ENCODE results near the gene ITGA4. TPM values are rescaled to one million over a fixed set of nuclear protein-coding genes. Genes with fewer than 3 reads are reported as not detected.

The ITGA4 gene
- polyA plus RNA-seq, 2 of the 4 experiments (the other 2 are of a cell fraction) = 1.7 to 2.5 TPM

DNA sequence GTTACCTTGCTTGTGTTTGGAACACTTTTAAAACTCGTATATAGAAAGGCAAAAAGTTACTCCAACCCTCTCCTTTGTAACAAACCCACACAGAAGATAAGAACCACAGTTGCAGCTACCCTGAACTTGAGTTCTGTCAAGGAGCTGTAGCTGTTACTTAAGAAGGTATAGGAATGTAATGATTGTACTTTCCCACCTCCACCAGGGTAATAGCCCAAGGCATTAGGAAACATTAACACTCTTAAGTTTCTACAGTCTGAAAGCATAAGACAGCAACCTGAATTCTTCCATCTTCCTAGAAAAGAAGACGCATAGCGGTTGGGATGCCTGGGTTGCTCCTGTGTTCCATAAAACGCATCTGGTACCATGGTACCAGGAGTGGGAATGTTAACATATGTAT is 43.0 kb downstream of the ITGA4 start:
- ATAC-seq = no peak
- no peaks in the 10 kb centered on the region for H3K4me1 ChIP-seq
- H3K4me3 ChIP-seq = no peak overlapping the region
- FAIRE-seq = no peak
- POLR2A ChIA-PET = no interaction called here
- DNase-seq (ENCODE audit: low read depth in 1 of 2, low spot score in 1 of 2) = no peak
- no peak for TF ChIP-seq HEYL (CRISPR knock-in tag; IDR thresholded peaks at IDR 0.05)
- no peak for TF ChIP-seq MYC (IDR thresholded peaks at IDR 0.05; ENCODE audit: borderline replicate concordance, low read length)
- TF ChIP-seq ZNF302 (CRISPR knock-in tag; IDR thresholded peaks at IDR 0.05) = no peak
- no peak for TF ChIP-seq NFE2L2 (conservative IDR thresholded peaks at IDR 0.05; ENCODE audit: low read length)
- TF ChIP-seq, protein P1, sequence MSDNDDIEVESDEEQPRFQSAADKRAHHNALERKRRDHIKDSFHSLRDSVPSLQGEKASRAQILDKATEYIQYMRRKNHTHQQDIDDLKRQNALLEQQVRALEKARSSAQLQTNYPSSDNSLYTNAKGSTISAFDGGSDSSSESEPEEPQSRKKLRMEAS (IDR thresholded peaks at IDR 0.05) = no peak
- TF ChIP-seq, protein P2, sequence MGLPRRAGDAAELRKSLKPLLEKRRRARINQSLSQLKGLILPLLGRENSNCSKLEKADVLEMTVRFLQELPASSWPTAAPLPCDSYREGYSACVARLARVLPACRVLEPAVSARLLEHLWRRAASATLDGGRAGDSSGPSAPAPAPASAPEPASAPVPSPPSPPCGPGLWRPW (IDR thresholded peaks at IDR 0.05) = no peak
- TF ChIP-seq KDM1A (IDR thresholded peaks at IDR 0.05; ENCODE audit: low read depth) = no peak
- no peak for TF ChIP-seq EHF (CRISPR knock-in tag; IDR thresholded peaks at IDR 0.05)
- no peak for TF ChIP-seq CHD4 (IDR thresholded peaks at IDR 0.05; ENCODE audit: borderline replicate concordance)
- TF ChIP-seq CBX8 (IDR thresholded peaks at IDR 0.05) = no peak
- TF ChIP-seq TFCP2L1 (CRISPR knock-in tag; IDR thresholded peaks at IDR 0.05) = no peak
- no peak for TF ChIP-seq HOXB5 (CRISPR knock-in tag; IDR thresholded peaks at IDR 0.05)
- TF ChIP-seq, protein P3, sequence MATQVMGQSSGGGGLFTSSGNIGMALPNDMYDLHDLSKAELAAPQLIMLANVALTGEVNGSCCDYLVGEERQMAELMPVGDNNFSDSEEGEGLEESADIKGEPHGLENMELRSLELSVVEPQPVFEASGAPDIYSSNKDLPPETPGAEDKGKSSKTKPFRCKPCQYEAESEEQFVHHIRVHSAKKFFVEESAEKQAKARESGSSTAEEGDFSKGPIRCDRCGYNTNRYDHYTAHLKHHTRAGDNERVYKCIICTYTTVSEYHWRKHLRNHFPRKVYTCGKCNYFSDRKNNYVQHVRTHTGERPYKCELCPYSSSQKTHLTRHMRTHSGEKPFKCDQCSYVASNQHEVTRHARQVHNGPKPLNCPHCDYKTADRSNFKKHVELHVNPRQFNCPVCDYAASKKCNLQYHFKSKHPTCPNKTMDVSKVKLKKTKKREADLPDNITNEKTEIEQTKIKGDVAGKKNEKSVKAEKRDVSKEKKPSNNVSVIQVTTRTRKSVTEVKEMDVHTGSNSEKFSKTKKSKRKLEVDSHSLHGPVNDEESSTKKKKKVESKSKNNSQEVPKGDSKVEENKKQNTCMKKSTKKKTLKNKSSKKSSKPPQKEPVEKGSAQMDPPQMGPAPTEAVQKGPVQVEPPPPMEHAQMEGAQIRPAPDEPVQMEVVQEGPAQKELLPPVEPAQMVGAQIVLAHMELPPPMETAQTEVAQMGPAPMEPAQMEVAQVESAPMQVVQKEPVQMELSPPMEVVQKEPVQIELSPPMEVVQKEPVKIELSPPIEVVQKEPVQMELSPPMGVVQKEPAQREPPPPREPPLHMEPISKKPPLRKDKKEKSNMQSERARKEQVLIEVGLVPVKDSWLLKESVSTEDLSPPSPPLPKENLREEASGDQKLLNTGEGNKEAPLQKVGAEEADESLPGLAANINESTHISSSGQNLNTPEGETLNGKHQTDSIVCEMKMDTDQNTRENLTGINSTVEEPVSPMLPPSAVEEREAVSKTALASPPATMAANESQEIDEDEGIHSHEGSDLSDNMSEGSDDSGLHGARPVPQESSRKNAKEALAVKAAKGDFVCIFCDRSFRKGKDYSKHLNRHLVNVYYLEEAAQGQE (IDR thresholded peaks at IDR 0.05) = no peak
- no peak for TF ChIP-seq EP300 (IDR thresholded peaks at IDR 0.05)
- TF ChIP-seq, protein P4, sequence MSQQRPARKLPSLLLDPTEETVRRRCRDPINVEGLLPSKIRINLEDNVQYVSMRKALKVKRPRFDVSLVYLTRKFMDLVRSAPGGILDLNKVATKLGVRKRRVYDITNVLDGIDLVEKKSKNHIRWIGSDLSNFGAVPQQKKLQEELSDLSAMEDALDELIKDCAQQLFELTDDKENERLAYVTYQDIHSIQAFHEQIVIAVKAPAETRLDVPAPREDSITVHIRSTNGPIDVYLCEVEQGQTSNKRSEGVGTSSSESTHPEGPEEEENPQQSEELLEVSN (IDR thresholded peaks at IDR 0.05; ENCODE audit: borderline replicate concordance, low read depth) = no peak
- TF ChIP-seq, protein P5, sequence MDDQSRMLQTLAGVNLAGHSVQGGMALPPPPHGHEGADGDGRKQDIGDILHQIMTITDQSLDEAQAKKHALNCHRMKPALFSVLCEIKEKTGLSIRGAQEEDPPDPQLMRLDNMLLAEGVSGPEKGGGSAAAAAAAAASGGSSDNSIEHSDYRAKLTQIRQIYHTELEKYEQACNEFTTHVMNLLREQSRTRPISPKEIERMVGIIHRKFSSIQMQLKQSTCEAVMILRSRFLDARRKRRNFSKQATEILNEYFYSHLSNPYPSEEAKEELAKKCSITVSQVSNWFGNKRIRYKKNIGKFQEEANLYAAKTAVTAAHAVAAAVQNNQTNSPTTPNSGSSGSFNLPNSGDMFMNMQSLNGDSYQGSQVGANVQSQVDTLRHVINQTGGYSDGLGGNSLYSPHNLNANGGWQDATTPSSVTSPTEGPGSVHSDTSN (IDR thresholded peaks at IDR 0.05) = no peak
- TF ChIP-seq MAFK (IDR thresholded peaks at IDR 0.05; ENCODE audit: partially characterized antibody) = no peak
- no peak for TF ChIP-seq GATA3 (IDR thresholded peaks at IDR 0.05; ENCODE audit: borderline replicate concordance)
- H3K4me2 ChIP-seq = no peak overlapping the region
- WGBS (ENCODE audit: missing lambda C conversion rate) = 53% methylated on average over 4 of the region's 4 CpGs
- no peaks in the 10 kb centered on the region for H3K9me3 ChIP-seq
- CTCF ChIA-PET = no interaction called here
- H3K27ac ChIP-seq = no peak overlapping the region

DNA sequence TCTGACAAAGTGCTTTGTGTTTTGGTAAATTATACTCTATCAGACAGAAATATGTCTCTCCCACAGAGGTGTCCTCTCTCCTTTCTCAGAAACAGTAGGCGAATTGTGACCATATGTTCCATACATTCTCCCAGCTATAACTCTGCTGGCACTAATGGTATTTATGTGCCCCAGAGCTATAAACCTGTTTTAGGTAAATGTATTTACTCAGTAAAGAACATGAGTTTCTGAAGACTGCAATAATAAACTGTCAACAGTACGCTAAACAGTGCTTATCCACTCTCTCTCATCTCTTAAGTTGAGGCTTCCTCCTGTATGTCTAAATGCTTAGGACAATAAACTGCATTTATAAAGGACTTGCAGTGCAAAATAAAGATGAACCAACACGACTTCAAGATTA is 58.5 kb downstream of the ITGA4 start:
- FAIRE-seq = no peak
- ChIA-PET POLR2A (no interaction called here), CTCF (interaction anchor here (1.0 to 1.3 kb wide), 2 partner anchors 21 to 411 kb away, joined by 3 read pairs; no protein-coding TSS in a partner anchor)
- DNase-seq (ENCODE audit: low read depth in 1 of 2, low spot score in 1 of 2) = no peak
- TF ChIP-seq TFCP2L1 (CRISPR knock-in tag; IDR thresholded peaks at IDR 0.05) = no peak
- TF ChIP-seq, protein P6, sequence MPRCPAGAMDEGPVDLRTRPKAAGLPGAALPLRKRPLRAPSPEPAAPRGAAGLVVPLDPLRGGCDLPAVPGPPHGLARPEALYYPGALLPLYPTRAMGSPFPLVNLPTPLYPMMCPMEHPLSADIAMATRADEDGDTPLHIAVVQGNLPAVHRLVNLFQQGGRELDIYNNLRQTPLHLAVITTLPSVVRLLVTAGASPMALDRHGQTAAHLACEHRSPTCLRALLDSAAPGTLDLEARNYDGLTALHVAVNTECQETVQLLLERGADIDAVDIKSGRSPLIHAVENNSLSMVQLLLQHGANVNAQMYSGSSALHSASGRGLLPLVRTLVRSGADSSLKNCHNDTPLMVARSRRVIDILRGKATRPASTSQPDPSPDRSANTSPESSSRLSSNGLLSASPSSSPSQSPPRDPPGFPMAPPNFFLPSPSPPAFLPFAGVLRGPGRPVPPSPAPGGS (IDR thresholded peaks at IDR 0.05) = no peak
- TF ChIP-seq EHF (CRISPR knock-in tag; IDR thresholded peaks at IDR 0.05) = no peak
- TF ChIP-seq, protein P7, sequence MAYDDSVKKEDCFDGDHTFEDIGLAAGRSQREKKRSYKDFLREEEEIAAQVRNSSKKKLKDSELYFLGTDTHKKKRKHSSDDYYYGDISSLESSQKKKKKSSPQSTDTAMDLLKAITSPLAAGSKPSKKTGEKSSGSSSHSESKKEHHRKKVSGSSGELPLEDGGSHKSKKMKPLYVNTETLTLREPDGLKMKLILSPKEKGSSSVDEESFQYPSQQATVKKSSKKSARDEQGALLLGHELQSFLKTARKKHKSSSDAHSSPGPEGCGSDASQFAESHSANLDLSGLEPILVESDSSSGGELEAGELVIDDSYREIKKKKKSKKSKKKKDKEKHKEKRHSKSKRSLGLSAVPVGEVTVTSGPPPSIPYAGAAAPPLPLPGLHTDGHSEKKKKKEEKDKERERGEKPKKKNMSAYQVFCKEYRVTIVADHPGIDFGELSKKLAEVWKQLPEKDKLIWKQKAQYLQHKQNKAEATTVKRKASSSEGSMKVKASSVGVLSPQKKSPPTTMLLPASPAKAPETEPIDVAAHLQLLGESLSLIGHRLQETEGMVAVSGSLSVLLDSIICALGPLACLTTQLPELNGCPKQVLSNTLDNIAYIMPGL (CRISPR knock-in tag; IDR thresholded peaks at IDR 0.05; ENCODE audit: borderline replicate concordance) = no peak
- no peak for TF ChIP-seq CHD4 (IDR thresholded peaks at IDR 0.05; ENCODE audit: borderline replicate concordance)
- TF ChIP-seq, protein P8, sequence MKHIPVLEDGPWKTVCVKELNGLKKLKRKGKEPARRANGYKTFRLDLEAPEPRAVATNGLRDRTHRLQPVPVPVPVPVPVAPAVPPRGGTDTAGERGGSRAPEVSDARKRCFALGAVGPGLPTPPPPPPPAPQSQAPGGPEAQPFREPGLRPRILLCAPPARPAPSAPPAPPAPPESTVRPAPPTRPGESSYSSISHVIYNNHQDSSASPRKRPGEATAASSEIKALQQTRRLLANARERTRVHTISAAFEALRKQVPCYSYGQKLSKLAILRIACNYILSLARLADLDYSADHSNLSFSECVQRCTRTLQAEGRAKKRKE (CRISPR knock-in tag; IDR thresholded peaks at IDR 0.05; ENCODE audit: low read depth) = no peak
- no peak for TF ChIP-seq ZNF302 (CRISPR knock-in tag; IDR thresholded peaks at IDR 0.05)
- no peak for TF ChIP-seq RARB (CRISPR knock-in tag; IDR thresholded peaks at IDR 0.05)
- no peak for TF ChIP-seq HEYL (CRISPR knock-in tag; IDR thresholded peaks at IDR 0.05)
- TF ChIP-seq CBX2 (IDR thresholded peaks at IDR 0.05; ENCODE audit: borderline replicate concordance, low read depth) = no peak
- no peak for TF ChIP-seq TP53 (CRISPR knock-in tag; IDR thresholded peaks at IDR 0.05)
- TF ChIP-seq, protein P5 (IDR thresholded peaks at IDR 0.05) = no peak
- Histone ChIP-seq H3K27ac (no peak overlapping the region), H3K4me3 (no peak overlapping the region), H3K9me3 (no peaks in the 10 kb centered on the region), H3K4me1 (no peaks in the 10 kb centered on the region), H3K4me2 (no peak overlapping the region)
- WGBS (ENCODE audit: missing lambda C conversion rate) = 24% methylated on average over 3 of the region's 3 CpGs
- no peak for ATAC-seq

Data from A549 (cell line).